HG02623 (cell line): Measurements from ENCODE around the gene NKAPD1.
"Not testable (repeated sequence)": the region's sequence is repeated elsewhere in the genome, so short reads cannot be mapped to it uniquely, and the experiment has no call there.

Experiments used
- ATAC-seq: cut with Tn5 transposase; IDR thresholded peaks from one replicate; pipeline ENCODE4 v1.9.1; 2021; ENCODE audit warnings: moderate library complexity; ENCODE audit not compliant: unreplicated experiment

Gene NKAPD1

DNA sequence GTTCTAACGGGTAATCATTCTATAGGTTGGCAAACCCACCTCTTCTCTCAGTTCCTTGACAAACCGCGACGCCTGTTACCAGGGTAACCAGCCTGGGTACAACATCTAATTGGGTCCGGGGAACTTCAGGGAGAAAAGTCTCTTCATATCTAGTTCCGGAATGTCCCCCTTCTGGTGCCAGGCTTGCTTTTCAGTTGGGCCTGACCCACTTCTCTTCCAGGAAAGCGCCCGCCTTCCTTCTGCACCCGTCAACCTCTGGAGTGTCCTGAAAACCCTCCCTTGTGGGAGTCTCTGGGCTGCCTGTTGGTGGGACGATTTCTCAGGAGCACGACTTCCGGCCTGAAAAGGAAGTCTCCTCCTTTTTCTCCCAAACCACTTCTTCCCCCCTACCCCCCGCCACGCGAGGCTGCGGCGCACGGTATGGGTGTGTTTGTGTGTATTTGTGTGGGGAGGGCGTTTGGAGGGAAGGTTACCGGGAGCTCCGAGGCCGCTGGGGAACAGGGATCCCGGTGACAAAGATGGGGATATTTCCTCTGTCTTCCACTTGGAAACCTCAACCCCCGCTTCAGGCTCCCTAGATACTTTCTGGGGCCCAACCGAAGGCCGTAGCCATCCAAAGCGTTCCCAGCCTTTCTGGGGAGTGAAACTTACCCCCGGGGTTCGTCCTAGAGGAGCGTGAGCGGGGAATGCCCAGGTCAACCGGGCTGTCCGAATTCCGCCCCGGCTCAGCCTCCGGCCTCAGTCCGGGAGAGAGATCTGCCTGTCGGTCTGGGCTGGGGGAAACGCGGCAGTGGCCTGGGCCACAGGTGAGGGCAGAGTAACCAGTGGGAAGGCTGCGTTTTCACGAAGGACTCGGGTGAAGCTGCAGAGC is at the start of gene NKAPD1, which contains the start of gene PIH1D2:
Gene NKAPD1, plus strand, starts transcription at position 359 of the 871 bp plus-strand sequence. CDS start 1,276 bp downstream, outside the sequence.
Gene PIH1D2, minus strand, starts transcription at position 77 of the 871 bp plus-strand sequence. CDS start 843 bp downstream, outside the sequence.
- peak; percentile 80 for ATAC-seq

GRCh38 chr11:112024773-112025678 is 49.1 kb upstream of the NKAPD1 start, which contains the start of gene DLAT:
TSS of gene DLAT (plus strand) at chr11:112025408. CDS start at chr11:112025473, 65 bp downstream.
- peak; percentile 62 for ATAC-seq

DNA sequence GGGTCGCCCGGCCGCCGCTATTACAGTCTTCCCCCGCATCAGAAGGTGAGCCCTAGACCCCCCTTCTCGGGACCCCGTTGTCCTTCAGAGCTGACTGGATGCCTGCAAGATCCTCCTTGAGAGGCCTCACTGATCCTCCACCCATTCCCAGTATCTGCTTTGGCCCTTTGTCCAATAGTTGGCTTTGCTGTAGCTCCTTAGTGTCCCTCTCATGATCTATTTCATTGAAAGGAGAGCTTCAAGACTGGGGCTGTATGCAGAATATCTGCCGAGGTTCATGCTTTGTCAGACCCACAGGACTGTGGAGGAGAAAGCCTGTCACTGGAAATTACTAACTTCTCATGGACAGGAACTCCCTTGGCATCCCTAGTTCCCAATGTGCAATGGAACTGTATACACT is 48.4 kb upstream of the NKAPD1 start:
- ATAC-seq, result no peak

DNA sequence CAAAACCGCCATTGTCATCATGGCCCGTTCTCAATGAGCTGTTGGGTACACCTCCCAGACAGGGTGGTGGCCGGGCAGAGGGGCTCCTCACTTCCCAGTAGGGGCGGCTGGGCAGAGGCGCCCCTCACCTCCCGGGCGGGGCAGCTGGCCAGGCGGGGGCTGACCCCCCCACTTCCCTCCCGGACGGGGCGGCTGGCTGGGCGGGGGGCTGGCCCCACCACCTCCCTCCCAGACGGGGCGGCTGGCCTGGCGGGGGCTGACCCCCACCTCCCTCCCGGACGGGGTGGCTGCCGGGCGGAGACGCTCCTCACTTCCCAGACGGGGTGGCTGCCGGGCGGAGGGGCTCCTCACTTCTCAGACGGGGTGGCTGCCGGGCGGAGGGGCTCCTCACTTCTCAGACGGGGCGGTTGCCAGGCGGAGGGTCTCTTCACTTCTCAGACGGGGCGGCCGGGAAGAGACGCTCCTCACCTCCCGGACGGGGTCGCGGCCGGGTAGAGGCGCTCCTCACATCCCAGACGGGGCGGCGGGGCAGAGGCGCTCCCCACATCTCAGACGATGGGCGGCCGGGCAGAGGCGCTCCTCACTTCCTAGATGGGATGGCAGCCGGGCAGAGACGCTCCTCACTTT is 47.2 kb upstream of the NKAPD1 start:
- not testable (repeated sequence) for ATAC-seq

DNA sequence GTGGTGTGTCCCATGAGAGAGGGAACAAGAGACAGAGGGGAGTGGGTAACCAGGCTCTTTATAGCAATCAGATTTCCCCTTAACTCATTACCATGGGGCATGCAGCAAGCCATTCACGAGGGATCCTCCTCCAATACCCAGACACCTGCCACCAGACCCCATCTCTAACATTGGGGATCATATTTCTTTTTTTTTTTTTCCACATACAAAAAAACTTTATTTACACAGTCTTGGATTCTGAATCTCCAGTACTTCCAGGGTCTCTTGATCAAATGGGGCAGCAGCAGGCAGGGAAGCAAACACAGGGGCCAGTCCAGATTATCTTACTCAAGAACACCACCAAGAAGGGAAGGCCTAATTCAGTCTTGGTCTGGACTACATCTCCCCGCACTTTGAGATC is 44.6 kb upstream of the NKAPD1 start:
- ATAC-seq, result no peak

DNA sequence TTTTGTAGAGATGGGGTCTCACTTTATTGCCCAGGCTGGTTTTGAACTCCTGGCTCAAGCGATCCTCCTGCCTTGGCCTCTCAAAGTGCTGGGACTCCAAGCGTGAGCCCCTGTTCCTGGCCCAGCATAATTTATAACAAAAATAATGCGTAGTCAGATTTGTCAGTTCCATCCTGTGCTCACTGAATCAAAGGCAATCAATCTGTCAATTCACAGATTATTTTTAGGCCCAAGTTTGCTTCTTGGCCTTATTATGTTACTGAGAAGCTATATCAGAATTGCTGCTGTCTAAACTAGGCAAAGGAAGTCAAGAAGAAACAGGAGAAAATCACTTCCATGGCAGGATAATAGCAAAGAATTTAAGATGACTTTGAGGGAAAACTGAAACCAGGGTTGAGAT is 40.2 kb upstream of the NKAPD1 start:
- no peak for ATAC-seq

DNA sequence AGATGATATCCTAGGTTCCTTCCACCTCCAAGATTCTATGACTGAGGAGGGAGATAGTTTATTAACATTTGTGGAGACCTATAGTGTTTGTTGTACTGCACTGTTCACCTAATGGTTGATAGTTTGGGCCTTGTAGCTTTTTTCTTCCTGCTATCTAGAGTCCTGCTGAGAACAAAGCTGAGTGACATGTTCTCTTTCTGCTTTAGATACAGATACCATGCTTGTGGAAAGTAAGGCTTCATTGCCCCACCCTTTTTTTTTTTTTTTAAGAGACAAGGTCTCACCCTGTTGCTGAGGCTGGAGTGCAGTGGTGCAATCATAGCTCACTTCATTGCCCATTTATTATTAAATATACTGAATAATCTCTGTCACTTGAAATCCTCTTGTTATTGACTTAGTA is 36.6 kb upstream of the NKAPD1 start:
- ATAC-seq, result no peak

DNA sequence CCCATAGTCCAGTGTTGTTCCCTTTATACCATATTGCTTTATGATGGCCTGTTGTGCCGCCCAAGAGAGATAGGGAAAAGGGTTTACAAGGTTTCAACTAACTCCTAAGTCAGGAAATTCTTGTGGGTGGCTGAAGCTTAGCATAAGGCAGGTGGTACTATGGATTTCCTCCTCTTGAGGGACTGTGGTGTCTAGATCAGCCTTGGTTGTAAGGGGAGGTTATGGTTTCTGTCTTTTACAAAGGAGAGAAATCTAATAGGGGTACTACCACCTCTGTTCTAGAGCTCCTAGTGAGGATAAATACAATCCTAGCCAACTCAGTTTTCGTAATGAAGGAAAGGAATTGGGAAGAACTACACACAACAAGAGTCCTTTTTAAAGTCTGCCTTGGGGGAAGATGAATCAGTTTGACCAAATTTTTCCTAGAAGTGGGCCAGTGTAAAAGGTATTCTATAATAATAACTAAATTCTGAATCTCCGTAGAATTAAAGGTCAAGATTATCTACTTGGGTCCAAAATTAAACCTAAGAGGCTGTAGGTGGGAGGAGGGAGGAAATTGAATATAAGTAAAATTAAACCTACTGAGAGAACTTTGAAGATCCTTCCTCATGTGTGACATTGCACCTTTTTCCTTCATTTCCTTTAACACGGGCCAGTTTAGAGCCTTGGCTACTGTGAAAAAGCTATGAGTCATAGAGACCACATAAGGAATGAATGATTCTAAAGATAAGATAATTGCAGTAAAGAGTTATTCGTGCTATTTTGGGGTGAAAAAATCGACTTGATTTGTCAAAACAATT is 31.7 kb upstream of the NKAPD1 start:
- ATAC-seq, result no peak

- no peak for ATAC-seq
These were observed 31.2 kb upstream of the NKAPD1 start for GRCh38 chr11:112042961-112043304.

DNA sequence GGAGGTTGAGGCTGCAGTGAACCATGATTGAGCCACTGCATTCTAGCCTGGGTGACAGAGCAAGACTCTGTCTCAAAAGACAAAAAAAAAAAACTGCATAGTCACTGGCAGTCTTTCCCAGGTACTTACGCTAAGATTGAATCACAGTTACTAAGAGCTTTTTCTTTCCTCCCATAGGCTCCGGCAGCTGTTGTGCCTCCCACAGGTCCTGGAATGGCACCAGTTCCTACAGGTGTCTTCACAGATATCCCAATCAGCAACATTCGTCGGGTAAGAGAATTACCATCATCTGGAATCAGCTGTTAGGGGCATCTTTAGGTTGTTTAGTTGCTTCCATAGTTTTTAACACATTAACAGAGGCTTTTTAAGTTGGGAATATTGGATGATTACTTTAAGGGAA is 29.1 kb upstream of the NKAPD1 start:
- ATAC-seq, result no peak

- ATAC-seq, result not testable (repeated sequence)
These were observed 27.5 kb upstream of the NKAPD1 start for GRCh38 chr11:112046647-112047046.

GRCh38 chr11:112048256-112048655 is 25.8 kb upstream of the NKAPD1 start:
- not testable (repeated sequence) for ATAC-seq

DNA sequence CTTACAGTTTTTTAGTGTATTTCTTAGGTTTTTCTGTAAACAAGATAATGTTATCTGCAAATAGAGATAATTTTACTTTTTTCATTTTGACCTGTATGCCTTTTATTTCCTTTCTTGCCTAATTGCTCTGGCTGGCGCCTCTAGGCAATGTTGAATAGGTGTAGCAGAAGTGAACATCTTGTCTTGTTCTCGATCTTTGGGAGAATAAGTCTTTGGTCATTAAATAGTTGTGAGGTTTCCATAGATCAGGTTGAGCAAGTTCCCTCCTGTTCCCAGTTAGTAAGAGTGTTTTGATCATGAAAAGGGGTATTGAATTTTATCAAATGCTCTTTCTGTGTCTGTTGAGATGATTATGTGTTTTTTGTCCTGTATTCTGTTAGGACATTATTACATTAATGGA is 24.3 kb upstream of the NKAPD1 start:
- no peak for ATAC-seq

GRCh38 chr11:112050721-112051120 is 23.4 kb upstream of the NKAPD1 start:
- ATAC-seq, result peak; percentile 88

DNA sequence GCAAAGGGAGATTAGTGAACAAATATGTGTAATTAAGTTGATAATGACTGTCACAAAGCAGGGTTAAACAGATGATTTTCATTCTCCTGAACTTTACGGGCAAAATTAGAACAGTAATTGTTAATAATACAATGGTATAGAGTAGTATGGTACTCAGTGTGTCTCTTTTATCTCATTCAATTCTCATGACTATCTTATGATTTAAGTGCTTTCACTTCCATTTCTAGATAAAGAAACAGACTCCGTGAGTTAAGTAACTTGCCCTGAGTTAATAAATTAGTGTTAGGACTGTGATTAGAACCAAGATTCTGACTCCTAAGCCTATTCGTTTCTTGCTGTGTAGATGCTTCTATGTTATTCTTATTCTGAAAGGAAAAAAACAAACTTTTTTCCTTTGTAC is 22.3 kb upstream of the NKAPD1 start:
- ATAC-seq, result no peak

- no peak for ATAC-seq
These were observed 16.9 kb upstream of the NKAPD1 start for GRCh38 chr11:112057170-112057569.

GRCh38 chr11:112058103-112058502 is 16.0 kb upstream of the NKAPD1 start:
- ATAC-seq, result no peak

DNA sequence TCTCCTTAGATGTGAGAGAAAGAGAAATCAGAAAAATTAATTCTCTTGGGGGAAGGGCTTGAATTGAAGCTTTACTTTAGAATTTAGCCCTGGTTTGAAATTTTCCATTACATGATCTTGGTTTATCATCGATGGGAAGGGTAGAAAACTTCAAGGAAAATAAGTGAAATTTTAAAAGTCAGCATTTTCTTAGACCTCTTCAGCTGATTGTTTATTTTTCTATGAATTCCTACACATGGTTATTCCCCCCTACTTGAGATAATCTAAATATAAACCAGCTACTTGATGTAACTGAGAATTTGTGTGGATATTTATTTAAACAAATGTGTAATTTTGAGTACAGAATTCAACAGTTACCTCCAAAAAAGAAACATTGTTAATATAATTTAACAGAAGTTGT is 11.2 kb upstream of the NKAPD1 start:
- ATAC-seq, result no peak

- no peak for ATAC-seq
These were observed 8.6 kb downstream of the NKAPD1 start for GRCh38 chr11:112082729-112083128.

GRCh38 chr11:112085822-112086421 is 11.8 kb downstream of the NKAPD1 start:
- peak; percentile 15 for ATAC-seq
